A549 (cell line): ENCODE measurements around the gene LETM1. TPM values are rescaled to one million over a fixed set of nuclear protein-coding genes. Genes with fewer than 3 reads are reported as not detected.

Experiments
- ATAC-seq, 2 experiments: fragments of 200-7000 bp in 1 of 2; fragments of >200 bp in 1 of 2; cut with Nextera tagmentation in 1 of 2; cut with Tn5 transposase in 1 of 2; 3 replicates each; pipeline versions ENCODE4 v1.8.0 to v1.9.1; 2018 to 2020; ENCODE audit warnings: mild to moderate bottlenecking in 1 of 2, moderate library complexity in 1 of 2
- CTCF ChIA-PET: fragments of 300-600 bp; sonication (Branson Sonifier 250); formaldehyde crosslinking; extraction: SDS; loops from one replicate; lab custom pipeline; 2021; ENCODE audit warnings: antibody characterized with exemption, inconsistent platforms; lab: Yijun Ruan, JAX
- POLR2A ChIA-PET: fragments of 350-600 bp; formaldehyde crosslinking; extraction: SDS; loops from one replicate; lab custom pipeline; 2021; ENCODE audit warnings: antibody characterized with exemption, inconsistent platforms; lab: Yijun Ruan, JAX
- DNase-seq, 2 experiments: peaks; one replicate each; pipeline versions ENCODE4 v3.0.0 to v3.0.0-alpha.2; 2011 to 2016; ENCODE audit warnings: low read depth in 1 of 2, low spot score in 1 of 2
- FAIRE-seq: peaks from 2 replicates; lab custom pipeline; 2011; peaks lifted over from hg19 to GRCh38; lab: Jason Lieb, UNC
- H3K27ac ChIP-seq, 2 experiments: fragments of >200 bp; sonication (Bioruptor Twin); formaldehyde crosslinking; 3 replicates each; pipeline ENCODE4 v1.5.1; 2016 to 2017
- H3K4me1 ChIP-seq: fragments of >200 bp; sonication (Bioruptor Twin); formaldehyde crosslinking; 3 replicates; pipeline ENCODE4 v1.6.1; 2016
- H3K4me2 ChIP-seq: fragments of >200 bp; sonication (Bioruptor Twin); formaldehyde crosslinking; 3 replicates; pipeline ENCODE4 v1.6.1; 2016
- H3K4me3 ChIP-seq: fragments of >200 bp; sonication (Bioruptor Twin); formaldehyde crosslinking; 3 replicates; pipeline ENCODE4 v1.5.1; 2016
- H3K9me3 ChIP-seq: fragments of >200 bp; sonication (Bioruptor Twin); formaldehyde crosslinking; 3 replicates; pipeline ENCODE4 v1.6.1; 2016
- BCL3 ChIP-seq: fragments of >200 bp; sonication (Bioruptor Twin); formaldehyde crosslinking; IDR thresholded peaks from 3 replicates; pipeline ENCODE4 v1.6.1; 2016
- ELK1 ChIP-seq: fragments of 150-350 bp; IDR thresholded peaks from 2 replicates; pipeline ENCODE4 v1.6.1; 2014; ENCODE audit warnings: low read depth, mild to moderate bottlenecking, low read length
- GATA3 ChIP-seq: IDR thresholded peaks from 2 replicates; pipeline ENCODE4 v1.6.1; 2012; ENCODE audit warnings: borderline replicate concordance
- HES2 ChIP-seq: fragments of >200 bp; sonication (Bioruptor Twin); formaldehyde crosslinking; IDR thresholded peaks from 2 replicates; pipeline ENCODE4 v1.6.1; 2016
- JUN ChIP-seq, 2 experiments: fragments of >200 bp; sonication (Bioruptor Twin); formaldehyde crosslinking; IDR thresholded peaks; 2 replicates in 1 of 2; 3 replicates in 1 of 2; pipeline ENCODE4 v1.6.1; 2016 to 2017
- MAX ChIP-seq: IDR thresholded peaks from 2 replicates; pipeline ENCODE4 v1.6.1; 2012
- NPAS2 ChIP-seq: fragments of 250-450 bp; sonication (Bioruptor Pico); IDR thresholded peaks from 2 replicates; pipeline ENCODE4 v1.8.0; 2022; ENCODE audit warnings: mild to moderate bottlenecking, moderate library complexity, borderline replicate concordance
- RNF2 ChIP-seq: fragments of 200-600 bp; sonication (generic); IDR thresholded peaks from 2 replicates; pipeline ENCODE4 v1.6.1; 2016; ENCODE audit warnings: low read depth, mild to moderate bottlenecking, antibody characterized with exemption, moderate library complexity, borderline replicate concordance
- TFCP2L1 ChIP-seq: fragments of 250-450 bp; sonication (Bioruptor Pico); IDR thresholded peaks from 2 replicates; pipeline ENCODE4 v1.5.0; 2021; ENCODE audit warnings: mild to moderate bottlenecking
- USF2 ChIP-seq: fragments of 450-650 bp; IDR thresholded peaks from 2 replicates; pipeline ENCODE4 v1.6.1; 2014; ENCODE audit warnings: antibody characterized with exemption
- ZFP36 ChIP-seq: fragments of 450-650 bp; IDR thresholded peaks from 2 replicates; pipeline ENCODE4 v1.6.1; 2014; ENCODE audit warnings: borderline replicate concordance; ENCODE audit not compliant: partially characterized antibody
- WGBS: methylation state at CpG from one replicate; pipeline ENCODE4 v1.1.6; 2017; ENCODE audit errors: missing lambda C conversion rate; 5-methylcytosine and 5-hydroxymethylcytosine counted together
- polyA plus RNA-seq, 4 experiments: library from polyadenylated mRNA; depleted of rRNA in 3 of 4; stranded (reverse); fragments of >200 nt; fragmentation: RNase III in 1 of 4; extraction: RNeasy Plus Mini Kit Qiagen cat#74134 plus additional on column Dnase treatment in 1 of 4; gene quantifications; 2 replicates in 3 of 4; 3 replicates in 1 of 4; pipeline ENCODE4 v1.2.3, GENCODE V29; 2011 to 2017

LETM1 gene
- polyA plus RNA-seq, 2 of the 4 experiments (the other 2 are of a cell fraction) = 18.6 to 29.6 TPM

- H3K27ac ChIP-seq = peak overlapping the region; percentile 94 to 100
- POLR2A ChIA-PET = interaction anchor here (0.9 kb wide), 1 partner anchor 26 kb away, joined by 5 read pairs; the partner anchor contains the start of gene FGFR3
- FAIRE-seq (no peak), DNase-seq (peak in 1 of 2 experiments; percentile 50), ATAC-seq (peak; percentile 3 to 15; a peak in 3 of 6 replicates)
- H3K4me3 ChIP-seq = peak overlapping the region; percentile 95
- no peaks in the 10 kb centered on the region for H3K9me3 ChIP-seq
- 2% methylated on average over 15 of the region's 84 CpGs for WGBS
- peak overlapping the region; percentile 83 for H3K4me2 ChIP-seq
- peaks cover 30% of the 10 kb centered on the region for H3K4me1 ChIP-seq
- CTCF ChIA-PET = interaction anchor here (1.0 to 2.8 kb wide), 12 partner anchors 9 to 132 kb away, joined by 3 to 9 read pairs (median 6); no protein-coding TSS in a partner anchor
- TF ChIP-seq GATA3 (no peak), ELK1 (no peak), JUN (IDR thresholded peaks at IDR 0.05) (peak in 1 of 2 experiments; percentile 38; a peak in 3 of 5 replicates)
Observed at GRCh38 chr4:1767061-1767769, 88.7 kb downstream of the LETM1 start.

GRCh38 chr4:1766106-1767060, 89.6 kb downstream of the LETM1 start:
- Histone ChIP-seq H3K9me3 (no peaks in the 10 kb centered on the region), H3K4me3 (peak overlapping the region; percentile 95), H3K27ac (peak overlapping the region; percentile 94 to 100), H3K4me2 (peak overlapping the region; percentile 83), H3K4me1 (peaks cover 30% of the 10 kb centered on the region)
- POLR2A ChIA-PET = no interaction called here
- peak; percentile 54 to 68 for ATAC-seq
- TF ChIP-seq TFCP2L1 (no peak), RNF2 (peak; percentile 41; the same call in 1 of the 2 replicates), MAX (peak; percentile 56)
- FAIRE-seq = no peak
- 0% methylated on average over 1 of the region's 41 CpGs for WGBS
- CTCF ChIA-PET = interaction anchor here (1.0 to 2.8 kb wide), 6 partner anchors 12 to 133 kb away, joined by 3 to 8 read pairs (median 6); no protein-coding TSS in a partner anchor
- DNase-seq = peak; percentile 66 to 82

GRCh38 chr4:1765409-1766072, 90.4 kb downstream of the LETM1 start:
- POLR2A ChIA-PET = no interaction called here
- ATAC-seq = peak; percentile 29 to 42
- peak; percentile 37 to 53 for DNase-seq
- H3K27ac ChIP-seq = peak overlapping the region; percentile 94 to 100
- H3K4me1 ChIP-seq = peaks cover 37% of the 10 kb centered on the region
- WGBS = 81% methylated on average over 3 of the region's 10 CpGs
- peak overlapping the region; percentile 83 for H3K4me2 ChIP-seq
- TF ChIP-seq TFCP2L1 (no peak), HES2 (no peak), ZFP36 (no peak), BCL3 (no peak), NPAS2 (CRISPR knock-in tag) (no peak), USF2 (peak; percentile 72)
- H3K4me3 ChIP-seq = no peak overlapping the region
- H3K9me3 ChIP-seq = no peaks in the 10 kb centered on the region
- CTCF ChIA-PET = interaction anchor here (1.0 to 2.8 kb wide), 6 partner anchors 11 to 134 kb away, joined by 3 to 8 read pairs (median 6); no protein-coding TSS in a partner anchor
- no peak for FAIRE-seq
